ENCODE results near the gene MFSD2A. TPM values are rescaled to one million over a fixed set of nuclear protein-coding genes. Genes with fewer than 3 reads are reported as not detected.

Gene MFSD2A
- total and polyA plus RNA-seq, 9 of the 15 experiments (the other 6 are each of a cell fraction or from before 2014, with no cell fraction given): 0.06 to 0.40 (median 0.15) TPM; not detected in 4

- no peaks in the 10 kb centered on the region for H3K9me3 ChIP-seq (replicated peaks; ENCODE audit: control insufficient read depth, insufficient read depth, low read depth, low read length)
- H3K36me3 ChIP-seq (ENCODE audit: control insufficient read depth, insufficient read depth, low read length): no peaks in the 10 kb centered on the region
- no TSS peak for BruUV-seq (replicated peaks)
- intact Hi-C loops (cut with micrococcal nuclease): loop anchor here (5.0 kb wide), 1 partner anchor 268 kb away; no protein-coding TSS in a partner anchor
- no peak overlapping the region for H3K4me2 ChIP-seq (ENCODE audit: insufficient read depth, low read length)
- ChIA-PET POLR2A (interaction anchor here (0.7 to 1.6 kb wide), 3 partner anchors 19 to 125 kb away, joined by 3 read pairs; no protein-coding TSS in a partner anchor), CTCF (ENCODE audit: low intra/inter-chr PET ratio) (no interaction called here)
- no peak overlapping the region for H3K27ac ChIP-seq (ENCODE audit: extremely low read depth, low read depth, low read length)
- in situ Hi-C loops (cut with MboI): loop anchor here (5.0 kb wide), 1 partner anchor 48 kb away; no protein-coding TSS in a partner anchor
- no peaks in the 10 kb centered on the region for H4K20me1 ChIP-seq (replicated peaks; ENCODE audit: control insufficient read depth, insufficient read depth, low read length)
- H3K4me1 ChIP-seq (replicated peaks in 1 of 2; ENCODE audit: control insufficient read depth in 2 of 2, insufficient read depth in 2 of 2, low read length in 2 of 2): peaks cover 4% of the 10 kb centered on the region in 2 experiments; a peak in 4 of 5 replicates
- FAIRE-seq (no peak), DNase-seq (ENCODE audit: extremely low read depth in 1 of 4, low spot score in 3 of 4) (no peak), ATAC-seq (no peak)
- no peak overlapping the region for H3K9ac ChIP-seq (ENCODE audit: insufficient read depth in 1 of 2, low read depth in 2 of 2, low read length in 2 of 2)
- peaks cover 6 to 39% of the 10 kb centered on the region in 2 experiments; a peak in 4 of 5 replicates for H3K27me3 ChIP-seq (ENCODE audit: control insufficient read depth in 2 of 2, insufficient read depth in 2 of 2, low read length in 2 of 2)
- WGBS (ENCODE audit: insufficient coverage, low coverage, missing lambda C conversion rate): 42% methylated on average over 4 of the region's 4 CpGs
- TF ChIP-seq C11orf30 (IDR thresholded peaks at IDR 0.05; ENCODE audit: low read depth) (no peak), ZNF140 (CRISPR knock-in tag; IDR thresholded peaks at IDR 0.05) (no peak), SREBF2 (CRISPR knock-in tag; IDR thresholded peaks at IDR 0.05) (no peak), SMAD1 (IDR thresholded peaks at IDR 0.05; ENCODE audit: low read depth, low read length, partially characterized antibody) (no peak), TRIM24 (IDR thresholded peaks at IDR 0.05) (no peak), ZNF124 (CRISPR knock-in tag; IDR thresholded peaks at IDR 0.05) (no peak), GATAD2B (IDR thresholded peaks at IDR 0.05; ENCODE audit: borderline replicate concordance) (no peak), GTF2E2 (tag; IDR thresholded peaks at IDR 0.05) (no peak), SIN3B (IDR thresholded peaks at IDR 0.05; ENCODE audit: low read depth) (no peak), MBD2 (IDR thresholded peaks at IDR 0.05; ENCODE audit: borderline replicate concordance, low read depth) (no peak), MED1 (CRISPR knock-in tag; IDR thresholded peaks at IDR 0.05; ENCODE audit: borderline replicate concordance) (no peak), ZFP30 (CRISPR knock-in tag; IDR thresholded peaks at IDR 0.05; ENCODE audit: borderline replicate concordance) (no peak), CEBPB (tag; IDR thresholded peaks at IDR 0.05) (no peak), CBFA2T2 (conservative IDR thresholded peaks at IDR 0.05) (no peak)
- no peaks in the 10 kb centered on the region for H3K79me2 ChIP-seq (ENCODE audit: control insufficient read depth, insufficient read depth, low read length)
- H3K9me1 ChIP-seq (ENCODE audit: control insufficient read depth, insufficient read depth, low read length): peaks cover 2% of the 10 kb centered on the region
- no peak overlapping the region for H3K4me3 ChIP-seq
- H2AFZ ChIP-seq (ENCODE audit: low read depth, low read length): no peak overlapping the region
Observed at GRCh38 chr1:39970274-39970673, 15.3 kb downstream of the MFSD2A start.

Data from K562 (cell line).